ENCODE data around the gene TOX2.

TOX2 gene

GRCh38 chr20:43977962-43978361, 63.3 kb downstream of the TOX2 start:
- DNase-seq (ENCODE audit: low spot score), result no peak

GRCh38 chr20:43979576-43980105, 65.0 kb downstream of the TOX2 start:
- DNase-seq (ENCODE audit: low spot score), result no peak

- no peak for DNase-seq (ENCODE audit: low spot score)
Observed at GRCh38 chr20:43981540-43981939, 66.9 kb downstream of the TOX2 start.

GRCh38 chr20:43982016-43982415, 67.4 kb downstream of the TOX2 start:
- DNase-seq (ENCODE audit: low spot score), result no peak

GRCh38 chr20:43982886-43983285, 68.2 kb downstream of the TOX2 start:
- DNase-seq (ENCODE audit: low spot score), result no peak

GRCh38 chr20:43983359-43983758, 68.7 kb downstream of the TOX2 start:
- DNase-seq (ENCODE audit: low spot score), result peak; percentile 17

- DNase-seq (ENCODE audit: low spot score), result peak; percentile 29
Observed at GRCh38 chr20:43983904-43984361, 69.3 kb downstream of the TOX2 start.

GRCh38 chr20:43984587-43984986, 69.9 kb downstream of the TOX2 start:
- DNase-seq (ENCODE audit: low spot score), result no peak

- DNase-seq (ENCODE audit: low spot score), result no peak
Observed at GRCh38 chr20:43985121-43985520, 70.5 kb downstream of the TOX2 start.

GRCh38 chr20:43985608-43986316, 71.1 kb downstream of the TOX2 start:
- DNase-seq (ENCODE audit: low spot score), result no peak

GRCh38 chr20:43987018-43987417, 72.4 kb downstream of the TOX2 start:
- DNase-seq (ENCODE audit: low spot score), result no peak

GRCh38 chr20:43987531-43987930, 72.9 kb downstream of the TOX2 start:
- no peak for DNase-seq (ENCODE audit: low spot score)

- DNase-seq (ENCODE audit: low spot score), result no peak
Observed at GRCh38 chr20:43988451-43988850, 73.8 kb downstream of the TOX2 start.

GRCh38 chr20:43988867-43989266, 74.2 kb downstream of the TOX2 start:
- DNase-seq (ENCODE audit: low spot score), result no peak

GRCh38 chr20:43991261-43991660, 76.6 kb downstream of the TOX2 start:
- no peak for DNase-seq (ENCODE audit: low spot score)

GRCh38 chr20:43991982-43992381, 77.3 kb downstream of the TOX2 start:
- DNase-seq (ENCODE audit: low spot score), result no peak

- DNase-seq (ENCODE audit: low spot score), result no peak
Observed at GRCh38 chr20:43992885-43993284, 78.2 kb downstream of the TOX2 start.

- no peak for DNase-seq (ENCODE audit: low spot score)
Observed at GRCh38 chr20:43993560-43993959, 78.9 kb downstream of the TOX2 start.

GRCh38 chr20:43994486-43995100, 79.9 kb downstream of the TOX2 start:
- DNase-seq (ENCODE audit: low spot score), result no peak

GRCh38 chr20:43995645-43996044, 81.0 kb downstream of the TOX2 start:
- no peak for DNase-seq (ENCODE audit: low spot score)

GRCh38 chr20:43996240-43996930, 81.7 kb downstream of the TOX2 start:
- no peak for DNase-seq (ENCODE audit: low spot score)

- no peak for DNase-seq (ENCODE audit: low spot score)
Observed at GRCh38 chr20:43999848-44000247, 85.2 kb downstream of the TOX2 start.
